Fibroblast of the aortic adventitia (primary cell): ENCODE results near the gene ZBTB20. TPM values are rescaled to one million over a fixed set of nuclear protein-coding genes. Genes with fewer than 3 reads are reported as not detected.

Experiments used
- DNase-seq: peaks from one replicate; pipeline ENCODE4 v3.0.0-alpha.2; 2010; ENCODE audit warnings: low read depth
- H3K4me3 ChIP-seq: 2 replicates; pipeline ENCODE4 v1.5.1; 2011; ENCODE audit warnings: low read depth, mild to moderate bottlenecking, control low read depth, low read length, moderate library complexity
- total RNA-seq: library from RNA; depleted of rRNA; stranded (reverse); fragments of >200 nt; gene quantifications from 2 replicates; pipeline ENCODE4 v1.2.3, GENCODE V29; 2012; ENCODE audit warnings: low replicate concordance
- TF ChIP-seq, protein P1 (sequence below): IDR thresholded peaks from 2 replicates; pipeline ENCODE4 v1.5.1; 2011; ENCODE audit warnings: mild to moderate bottlenecking, low read length, control low read depth, inconsistent platforms; ENCODE audit not compliant: insufficient read depth

ZBTB20 gene
- total RNA-seq, 1 donor = 47.2 TPM

DNA sequence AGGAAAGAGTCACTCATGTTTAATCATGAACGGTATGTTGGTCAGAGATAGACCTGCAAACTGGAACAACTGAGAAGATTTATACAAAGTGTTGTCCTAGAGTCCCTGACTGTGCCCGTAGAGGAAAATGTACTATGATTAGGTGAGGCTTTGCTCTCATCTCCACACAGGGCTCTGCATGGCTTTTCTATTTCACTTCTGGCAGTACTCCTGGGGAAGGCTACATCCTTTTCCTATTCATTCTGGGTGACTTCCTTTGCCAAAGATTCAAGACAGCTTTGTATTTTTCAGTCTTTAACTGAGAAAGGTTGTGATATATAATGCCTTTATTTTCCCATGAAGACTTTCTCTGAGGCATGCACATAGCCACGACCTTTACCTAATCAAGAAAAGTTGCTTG, 414.7 kb downstream of the ZBTB20 start:
- no peak overlapping the region for H3K4me3 ChIP-seq
- TF ChIP-seq, protein P1, sequence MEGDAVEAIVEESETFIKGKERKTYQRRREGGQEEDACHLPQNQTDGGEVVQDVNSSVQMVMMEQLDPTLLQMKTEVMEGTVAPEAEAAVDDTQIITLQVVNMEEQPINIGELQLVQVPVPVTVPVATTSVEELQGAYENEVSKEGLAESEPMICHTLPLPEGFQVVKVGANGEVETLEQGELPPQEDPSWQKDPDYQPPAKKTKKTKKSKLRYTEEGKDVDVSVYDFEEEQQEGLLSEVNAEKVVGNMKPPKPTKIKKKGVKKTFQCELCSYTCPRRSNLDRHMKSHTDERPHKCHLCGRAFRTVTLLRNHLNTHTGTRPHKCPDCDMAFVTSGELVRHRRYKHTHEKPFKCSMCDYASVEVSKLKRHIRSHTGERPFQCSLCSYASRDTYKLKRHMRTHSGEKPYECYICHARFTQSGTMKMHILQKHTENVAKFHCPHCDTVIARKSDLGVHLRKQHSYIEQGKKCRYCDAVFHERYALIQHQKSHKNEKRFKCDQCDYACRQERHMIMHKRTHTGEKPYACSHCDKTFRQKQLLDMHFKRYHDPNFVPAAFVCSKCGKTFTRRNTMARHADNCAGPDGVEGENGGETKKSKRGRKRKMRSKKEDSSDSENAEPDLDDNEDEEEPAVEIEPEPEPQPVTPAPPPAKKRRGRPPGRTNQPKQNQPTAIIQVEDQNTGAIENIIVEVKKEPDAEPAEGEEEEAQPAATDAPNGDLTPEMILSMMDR = no peak
- no peak for DNase-seq

DNA sequence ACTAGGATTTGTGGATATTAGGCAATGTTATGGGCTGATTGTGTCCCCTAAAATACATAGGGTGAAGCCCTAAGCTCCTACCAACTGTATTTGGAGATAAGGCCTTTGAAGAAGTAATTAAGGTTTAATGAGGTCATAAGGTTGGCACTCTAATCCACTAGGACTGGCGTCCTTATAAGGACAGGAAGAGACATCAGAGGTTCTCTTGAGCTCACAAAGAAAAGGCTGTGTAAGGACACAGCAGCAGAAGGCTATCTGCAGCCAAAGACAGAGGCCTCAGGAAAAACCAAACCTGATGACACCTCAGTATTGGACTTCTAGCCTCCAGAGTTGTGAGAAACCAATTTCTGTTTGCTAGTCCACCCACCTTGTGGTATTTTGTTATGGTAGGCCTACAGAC, 416.7 kb downstream of the ZBTB20 start:
- no peak for DNase-seq
- TF ChIP-seq, protein P1 = no peak
- H3K4me3 ChIP-seq = no peak overlapping the region

DNA sequence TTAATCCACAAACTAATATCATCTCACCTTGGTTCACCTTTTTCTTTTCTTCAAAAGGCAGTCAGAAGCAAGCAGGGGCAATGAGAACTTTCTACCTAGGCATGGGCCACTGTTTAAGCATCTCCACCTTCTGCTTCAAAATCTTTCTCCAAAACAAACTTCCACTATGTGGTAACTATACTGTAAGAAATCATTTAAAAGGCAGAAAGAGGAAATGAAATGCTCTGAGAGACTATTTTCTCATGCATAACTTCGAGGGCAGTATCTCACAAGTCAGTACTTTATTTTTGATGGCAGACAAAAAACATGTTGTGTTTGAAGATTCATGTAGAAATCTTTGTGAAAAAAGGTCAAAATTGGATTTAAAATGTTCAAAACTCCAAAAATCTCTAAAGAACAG, 419.7 kb downstream of the ZBTB20 start:
- H3K4me3 ChIP-seq = no peak overlapping the region
- no peak for DNase-seq
- TF ChIP-seq, protein P1 = no peak

DNA sequence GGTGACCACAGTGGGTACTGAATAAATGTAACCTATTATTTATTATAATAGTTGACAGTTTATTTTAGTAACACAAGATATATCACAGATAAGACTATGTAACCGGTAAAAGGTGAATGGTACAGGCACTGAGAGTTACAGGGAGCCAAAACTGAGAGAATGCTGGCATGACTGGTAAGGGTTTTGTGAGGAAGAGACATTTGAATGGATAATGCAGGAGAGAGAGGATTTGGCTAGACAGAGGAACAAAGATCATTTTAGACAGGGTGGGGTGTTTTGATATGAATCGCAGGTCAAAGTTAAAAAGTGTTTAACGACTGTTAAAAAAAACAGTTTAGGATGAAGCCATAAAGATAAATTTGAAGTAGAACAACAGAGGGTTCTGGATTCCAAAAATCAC, 421.1 kb downstream of the ZBTB20 start:
- H3K4me3 ChIP-seq = no peak overlapping the region
- TF ChIP-seq, protein P1 = no peak
- no peak for DNase-seq

DNA sequence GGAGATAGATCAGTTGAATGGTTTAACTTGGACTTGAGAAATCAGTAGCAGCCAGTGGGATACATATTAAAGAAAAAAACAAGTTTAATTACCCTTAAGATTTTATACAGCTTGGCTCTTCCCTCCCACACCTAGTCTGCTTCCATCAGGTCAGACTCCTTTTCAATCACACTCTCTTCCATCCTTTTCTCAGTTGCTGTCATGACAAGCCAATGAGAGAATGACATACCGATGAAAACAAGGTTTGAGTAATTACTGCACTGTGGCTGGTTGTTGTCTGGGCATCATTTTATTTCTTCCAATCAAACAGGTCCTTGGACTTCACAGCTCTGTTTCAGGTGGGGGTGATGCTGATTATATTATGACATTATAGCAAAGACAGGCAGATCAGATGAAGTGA, 424.6 kb downstream of the ZBTB20 start:
- no peak for DNase-seq
- TF ChIP-seq, protein P1 = no peak
- no peak overlapping the region for H3K4me3 ChIP-seq

DNA sequence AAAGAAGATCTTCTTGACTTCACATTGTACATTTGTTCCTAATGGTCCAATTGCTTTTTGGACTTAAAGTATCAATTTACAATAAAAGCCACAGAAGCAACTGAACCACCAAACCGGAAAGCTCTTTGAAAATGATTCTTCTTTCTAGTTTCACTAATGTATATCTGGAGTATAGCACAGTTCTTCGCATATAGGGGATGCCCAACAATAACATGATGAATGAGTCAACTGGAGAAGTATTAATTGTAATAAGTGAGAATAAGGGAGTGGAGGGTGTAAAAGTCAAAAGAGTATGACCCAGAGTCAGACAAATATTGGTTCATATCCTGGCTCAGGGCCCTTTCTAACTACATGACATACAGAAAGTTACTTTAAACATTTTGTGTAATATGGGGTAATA, 425.2 kb downstream of the ZBTB20 start:
- H3K4me3 ChIP-seq = no peak overlapping the region
- TF ChIP-seq, protein P1 = no peak
- no peak for DNase-seq

DNA sequence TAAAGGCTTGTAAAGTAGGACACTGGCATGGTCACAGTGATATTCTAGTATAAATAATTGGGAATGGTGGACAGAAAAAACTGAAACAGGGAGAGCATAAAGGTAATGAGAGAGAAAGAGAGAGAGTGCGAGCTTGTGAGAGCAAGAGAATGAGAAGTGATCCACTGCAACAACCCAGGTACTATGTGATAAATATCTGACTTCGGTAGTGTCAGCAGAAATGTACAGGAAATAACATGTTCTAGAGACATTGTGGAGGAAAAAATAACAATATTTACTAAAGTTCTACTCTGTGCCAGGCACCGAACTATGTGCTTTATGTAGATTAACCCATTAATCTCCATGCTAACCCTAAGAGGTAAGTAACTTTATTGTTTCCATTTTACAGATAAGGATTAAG, 425.9 kb downstream of the ZBTB20 start:
- H3K4me3 ChIP-seq = no peak overlapping the region
- TF ChIP-seq, protein P1 = no peak
- DNase-seq = no peak
